Loucy (cell line): ENCODE measurements around the gene DLL1.

Experiments used
- H2AFZ ChIP-seq: fragments of 200-600 bp; sonication (generic); 2 replicates; pipeline ENCODE4 v1.6.0; 2016; ENCODE audit warnings: antibody characterized with exemption, mild to moderate bottlenecking, low read length, moderate library complexity
- H3F3A ChIP-seq: fragments of 200-600 bp; 2 replicates; pipeline ENCODE4 v1.6.0; 2016; ENCODE audit warnings: antibody characterized with exemption, low read depth, mild to moderate bottlenecking
- H3K27me3 ChIP-seq: fragments of 200-600 bp; sonication (generic); 2 replicates; pipeline ENCODE4 v1.6.1; 2014; ENCODE audit warnings: low read length, mild to moderate bottlenecking; ENCODE audit not compliant: insufficient read depth, poor library complexity, severe bottlenecking
- H3K36me3 ChIP-seq: fragments of 200-600 bp; sonication (generic); 2 replicates; pipeline ENCODE4 v1.6.1; 2016; ENCODE audit warnings: low read length; ENCODE audit not compliant: insufficient read depth
- H3K4me1 ChIP-seq: fragments of 200-600 bp; sonication (generic); 2 replicates; pipeline ENCODE4 v1.5.1; 2014; ENCODE audit warnings: low read length, mild to moderate bottlenecking; ENCODE audit not compliant: insufficient read depth, poor library complexity, severe bottlenecking
- H3K4me2 ChIP-seq: fragments of 200-600 bp; sonication (generic); 2 replicates; pipeline ENCODE4 v1.6.0; 2014; ENCODE audit warnings: antibody characterized with exemption, low read length, low read depth, mild to moderate bottlenecking; ENCODE audit not compliant: poor library complexity, severe bottlenecking
- H3K4me3 ChIP-seq: fragments of 200-600 bp; sonication (generic); 2 replicates; pipeline ENCODE4 v1.5.1; 2014; ENCODE audit warnings: low read length, mild to moderate bottlenecking, mixed read lengths; ENCODE audit not compliant: poor library complexity, severe bottlenecking
- H3K79me2 ChIP-seq: fragments of 200-600 bp; sonication (generic); 2 replicates; pipeline ENCODE4 v1.6.1; 2014; ENCODE audit warnings: low read length; ENCODE audit not compliant: insufficient read depth
- H3K9ac ChIP-seq: fragments of 200-600 bp; sonication (generic); 2 replicates; pipeline ENCODE4 v1.6.0; 2014; ENCODE audit warnings: mild to moderate bottlenecking, low read depth, low read length, moderate library complexity; ENCODE audit not compliant: poor library complexity, severe bottlenecking
- H3K9me2 ChIP-seq: fragments of 200-600 bp; sonication (generic); replicated peaks from 2 replicates; pipeline ENCODE4 v1.6.1; 2016; ENCODE audit warnings: low read depth, low read length, mixed read lengths
- H3K9me3 ChIP-seq: fragments of 200-600 bp; sonication (generic); 2 replicates; pipeline ENCODE4 v1.6.1; 2014; ENCODE audit warnings: mild to moderate bottlenecking, antibody characterized with exemption, low read length, low read depth; ENCODE audit not compliant: insufficient read depth
- H4K20me1 ChIP-seq: fragments of 200-600 bp; sonication (generic); 2 replicates; pipeline ENCODE4 v1.6.0; 2014; ENCODE audit warnings: antibody characterized with exemption, low read length, mild to moderate bottlenecking; ENCODE audit not compliant: insufficient read depth, poor library complexity, severe bottlenecking
- CTCF ChIP-seq: fragments of 200-600 bp; sonication (generic); conservative IDR thresholded peaks from 2 replicates; pipeline ENCODE4 v1.5.1; 2014; ENCODE audit warnings: mild to moderate bottlenecking, antibody characterized with exemption, low read length
- EZH2phosphoT487 ChIP-seq: fragments of 200-600 bp; IDR thresholded peaks from 2 replicates; pipeline ENCODE4 v1.6.1; 2018; ENCODE audit warnings: antibody characterized with exemption, mild to moderate bottlenecking, moderate library complexity, borderline replicate concordance

DLL1 gene

GRCh38 chr6:170312876-170313275 is 22.0 kb upstream of the DLL1 start:
- Histone ChIP-seq H3K4me1 (peaks cover 80% of the 10 kb centered on the region), H3K27me3 (no peaks in the 10 kb centered on the region), H4K20me1 (peaks cover 63% of the 10 kb centered on the region), H2AFZ (no peak overlapping the region), H3F3A (no peaks in the 10 kb centered on the region), H3K9me2 (no peaks in the 10 kb centered on the region), H3K79me2 (peaks cover 75% of the 10 kb centered on the region), H3K9me3 (no peaks in the 10 kb centered on the region), H3K4me2 (peak overlapping the region; percentile 48), H3K4me3 (peak overlapping the region; percentile 4), H3K9ac (peak overlapping the region; percentile 18), H3K36me3 (peaks cover under 1% of the 10 kb centered on the region; the same call in 1 of the 2 replicates)
- TF ChIP-seq EZH2phosphoT487 = no peak
- no peak for TF ChIP-seq CTCF

GRCh38 chr6:170311696-170312095 is 20.8 kb upstream of the DLL1 start:
- H2AFZ ChIP-seq = no peak overlapping the region
- TF ChIP-seq EZH2phosphoT487 = no peak
- no peak for TF ChIP-seq CTCF
- H3K9me2 ChIP-seq = no peaks in the 10 kb centered on the region
- H3K27me3 ChIP-seq = no peaks in the 10 kb centered on the region
- H3K79me2 ChIP-seq = peaks cover 83% of the 10 kb centered on the region
- no peaks in the 10 kb centered on the region for H3F3A ChIP-seq
- H4K20me1 ChIP-seq = peaks cover 68% of the 10 kb centered on the region
- peak overlapping the region; percentile 80 for H3K4me2 ChIP-seq
- H3K9me3 ChIP-seq = no peaks in the 10 kb centered on the region
- no peaks in the 10 kb centered on the region for H3K36me3 ChIP-seq
- H3K4me3 ChIP-seq = peak overlapping the region; percentile 94
- H3K9ac ChIP-seq = peak overlapping the region; percentile 54
- H3K4me1 ChIP-seq = peaks cover 72% of the 10 kb centered on the region

- H3K4me3 ChIP-seq = peak overlapping the region; percentile 94
- no peak overlapping the region for H2AFZ ChIP-seq
- peaks cover 68% of the 10 kb centered on the region for H3K79me2 ChIP-seq
- peaks cover 70% of the 10 kb centered on the region for H3K4me1 ChIP-seq
- peaks cover 54% of the 10 kb centered on the region for H4K20me1 ChIP-seq
- no peaks in the 10 kb centered on the region for H3K36me3 ChIP-seq
- no peak for TF ChIP-seq CTCF
- no peak for TF ChIP-seq EZH2phosphoT487
- H3K9ac ChIP-seq = peak overlapping the region; percentile 95
- H3K27me3 ChIP-seq = no peaks in the 10 kb centered on the region
- H3K9me2 ChIP-seq = no peaks in the 10 kb centered on the region
- H3F3A ChIP-seq = no peaks in the 10 kb centered on the region
- H3K4me2 ChIP-seq = peak overlapping the region; percentile 80
- no peaks in the 10 kb centered on the region for H3K9me3 ChIP-seq
Measured at GRCh38 chr6:170308761-170309160, 17.9 kb upstream of the DLL1 start.
